PC-3 (cell line): Measurements from ENCODE around the gene NPBWR2. TPM values are rescaled to one million over a fixed set of nuclear protein-coding genes. Genes with fewer than 3 reads are reported as not detected.

Experiments used
- ATAC-seq: fragments of 200-7000 bp; cut with Tn5 transposase; 2 replicates; pipeline ENCODE4 v1.9.1; 2020; ENCODE audit warnings: mild to moderate bottlenecking, moderate library complexity
- BruUV-seq: library from RNA; stranded (reverse); fragments of 400-500 nt; replicated peaks from 2 replicates; lab custom pipeline; 2021; lab: Mats Ljungman, UMichigan
- CTCF ChIA-PET: fragments of 300-600 bp; sonication (Branson Sonifier 250); formaldehyde crosslinking; loops from one replicate; lab custom pipeline; 2022; ENCODE audit warnings: antibody characterized with exemption; lab: Charles Lee
- POLR2A ChIA-PET: fragments of 300-600 bp; sonication (Branson Sonifier 250); formaldehyde crosslinking; loops from one replicate; lab custom pipeline; 2022; ENCODE audit warnings: antibody characterized with exemption; ENCODE audit not compliant: unreplicated experiment; lab: Charles Lee
- DNase-seq: peaks from one replicate; pipeline ENCODE4 v3.0.0-alpha.2; 2015
- H2AFZ ChIP-seq: fragments of 300-600 bp; sonication (generic); 2 replicates; pipeline ENCODE4 v1.6.0; 2016; ENCODE audit warnings: antibody characterized with exemption, low read length
- H3F3A ChIP-seq: fragments of 300-600 bp; sonication (generic); one replicate; pipeline ENCODE4 v1.6.0; 2017; ENCODE audit warnings: antibody characterized with exemption, low read length, control low read depth, mild to moderate bottlenecking; ENCODE audit not compliant: unreplicated experiment
- H3K27ac ChIP-seq: fragments of 300-600 bp; sonication (generic); 2 replicates; pipeline ENCODE4 v1.5.1; 2016; ENCODE audit warnings: mild to moderate bottlenecking, low read length
- H3K27me3 ChIP-seq: fragments of 300-600 bp; sonication (generic); 2 replicates; pipeline ENCODE4 v1.6.1; 2016; ENCODE audit warnings: low read length, mixed read lengths
- H3K36me3 ChIP-seq: fragments of 300-600 bp; sonication (generic); 2 replicates; pipeline ENCODE4 v1.6.1; 2016; ENCODE audit warnings: low read depth, mixed run types, low read length, mixed read lengths
- H3K4me1 ChIP-seq: fragments of 300-600 bp; sonication (generic); 2 replicates; pipeline ENCODE4 v1.5.1; 2016; ENCODE audit warnings: low read length; ENCODE audit not compliant: insufficient read depth
- H3K4me2 ChIP-seq: fragments of 300-600 bp; sonication (generic); 2 replicates; pipeline ENCODE4 v1.6.0; 2016; ENCODE audit warnings: low read length
- H3K4me3 ChIP-seq: fragments of 300-600 bp; sonication (generic); 2 replicates; pipeline ENCODE4 v1.5.1; 2016; ENCODE audit warnings: mild to moderate bottlenecking, low read length, mixed read lengths
- H3K79me2 ChIP-seq: fragments of 300-600 bp; sonication (generic); 2 replicates; pipeline ENCODE4 v1.6.1; 2017; ENCODE audit warnings: low read length, mixed read lengths
- H3K9ac ChIP-seq: fragments of 300-600 bp; sonication (generic); 2 replicates; pipeline ENCODE4 v1.6.0; 2016; ENCODE audit warnings: mild to moderate bottlenecking, low read length
- H3K9me2 ChIP-seq: fragments of 300-600 bp; sonication (generic); replicated peaks from 2 replicates; pipeline ENCODE4 v1.6.1; 2016; ENCODE audit warnings: mixed run types, low read length, mixed read lengths
- H3K9me3 ChIP-seq: fragments of 300-600 bp; sonication (generic); 2 replicates; pipeline ENCODE4 v1.6.1; 2016; ENCODE audit warnings: low read length, mixed read lengths
- H4K20me1 ChIP-seq: fragments of 300-600 bp; sonication (generic); 2 replicates; pipeline ENCODE4 v1.6.1; 2016; ENCODE audit warnings: low read length, mixed read lengths
- EZH2 ChIP-seq: fragments of 300-600 bp; sonication (generic); IDR thresholded peaks from one replicate; pipeline ENCODE4 v1.6.1; 2017; ENCODE audit warnings: antibody characterized with exemption, mild to moderate bottlenecking, low read length; ENCODE audit not compliant: unreplicated experiment
- EZH2phosphoT487 ChIP-seq: fragments of 300-600 bp; sonication (generic); IDR thresholded peaks from 2 replicates; pipeline ENCODE4 v1.6.1; 2018; ENCODE audit warnings: mild to moderate bottlenecking, antibody characterized with exemption, low read length, borderline replicate concordance
- intact Hi-C: fragments of 100-400 bp; cut with micrococcal nuclease; formaldehyde crosslinking; loops from 2 replicates; pipeline ENCODE4 v1.9.0; 2023
- total RNA-seq: library from RNA; depleted of rRNA; stranded (reverse); fragments of >200 nt; gene quantifications from 2 replicates; pipeline ENCODE4 v1.2.3, GENCODE V29; 2014
- TF ChIP-seq, protein P1 (sequence below): fragments of 300-600 bp; sonication (generic); conservative IDR thresholded peaks from 2 replicates; pipeline ENCODE4 v1.5.1; 2017; ENCODE audit warnings: antibody characterized with exemption, low read depth, mild to moderate bottlenecking, low read length

NPBWR2 gene
- total RNA-seq, 1 experiment from 2014 or later = not detected

DNA sequence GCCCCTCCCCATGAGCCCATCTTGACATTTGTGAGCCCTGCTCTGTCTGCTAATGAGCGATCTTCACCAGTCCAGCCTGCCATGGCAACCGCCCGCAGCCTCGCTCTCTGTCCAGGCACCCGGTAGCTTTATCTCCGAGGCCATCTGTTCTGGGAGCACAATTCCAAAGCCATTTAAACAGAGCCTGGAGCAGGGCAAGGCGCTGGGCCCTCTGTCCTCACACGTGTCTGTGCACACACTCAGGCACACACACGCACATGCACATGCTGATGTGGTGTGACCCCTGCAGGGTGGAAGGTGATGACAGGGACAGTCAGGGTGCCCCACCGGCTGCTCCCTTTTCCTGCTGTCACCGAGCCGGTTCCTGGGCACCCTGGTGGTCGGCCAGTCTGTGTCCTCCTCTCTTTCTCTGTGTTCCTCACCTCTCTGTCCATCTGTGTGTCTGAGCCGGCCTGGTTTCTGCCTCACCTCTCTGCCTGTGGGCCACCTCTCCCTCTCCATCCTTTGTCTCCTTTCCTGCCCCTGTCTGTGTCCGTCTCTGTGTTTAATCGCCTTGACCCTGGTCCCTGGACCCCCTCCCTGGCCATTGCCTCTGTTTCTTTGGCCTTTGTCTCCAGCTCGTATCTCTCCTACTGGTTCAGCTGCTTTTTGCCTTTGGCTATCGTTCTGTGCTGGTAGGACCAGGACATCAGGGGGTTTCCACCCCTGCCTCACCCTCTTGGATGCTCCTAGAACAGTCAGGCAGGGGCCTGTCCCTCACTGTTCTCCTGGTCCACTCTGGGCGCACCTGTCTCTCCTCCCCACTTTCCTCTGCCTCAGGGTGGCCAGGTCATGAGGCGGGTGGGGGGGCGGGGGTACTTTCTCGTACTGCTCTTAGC, 48.1 kb upstream of the NPBWR2 start:
- H3K4me1 ChIP-seq = peaks cover 15% of the 10 kb centered on the region
- peaks cover under 1% of the 10 kb centered on the region; the same call in 1 of the 2 replicates for H3K27me3 ChIP-seq
- ChIA-PET CTCF (no interaction called here), POLR2A (no interaction called here)
- intact Hi-C loops = no loop called here
- H4K20me1 ChIP-seq = no peaks in the 10 kb centered on the region
- ATAC-seq (no peak), DNase-seq (no peak)
- no peaks in the 10 kb centered on the region for H3K79me2 ChIP-seq
- H3K36me3 ChIP-seq = no peaks in the 10 kb centered on the region
- no peak overlapping the region for H2AFZ ChIP-seq
- H3K4me2 ChIP-seq = no peak overlapping the region
- H3K27ac ChIP-seq = no peak overlapping the region
- TF ChIP-seq EZH2phosphoT487 (no peak), EZH2 (no peak)
- TF ChIP-seq, protein P1, sequence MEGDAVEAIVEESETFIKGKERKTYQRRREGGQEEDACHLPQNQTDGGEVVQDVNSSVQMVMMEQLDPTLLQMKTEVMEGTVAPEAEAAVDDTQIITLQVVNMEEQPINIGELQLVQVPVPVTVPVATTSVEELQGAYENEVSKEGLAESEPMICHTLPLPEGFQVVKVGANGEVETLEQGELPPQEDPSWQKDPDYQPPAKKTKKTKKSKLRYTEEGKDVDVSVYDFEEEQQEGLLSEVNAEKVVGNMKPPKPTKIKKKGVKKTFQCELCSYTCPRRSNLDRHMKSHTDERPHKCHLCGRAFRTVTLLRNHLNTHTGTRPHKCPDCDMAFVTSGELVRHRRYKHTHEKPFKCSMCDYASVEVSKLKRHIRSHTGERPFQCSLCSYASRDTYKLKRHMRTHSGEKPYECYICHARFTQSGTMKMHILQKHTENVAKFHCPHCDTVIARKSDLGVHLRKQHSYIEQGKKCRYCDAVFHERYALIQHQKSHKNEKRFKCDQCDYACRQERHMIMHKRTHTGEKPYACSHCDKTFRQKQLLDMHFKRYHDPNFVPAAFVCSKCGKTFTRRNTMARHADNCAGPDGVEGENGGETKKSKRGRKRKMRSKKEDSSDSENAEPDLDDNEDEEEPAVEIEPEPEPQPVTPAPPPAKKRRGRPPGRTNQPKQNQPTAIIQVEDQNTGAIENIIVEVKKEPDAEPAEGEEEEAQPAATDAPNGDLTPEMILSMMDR = no peak
- no peak overlapping the region for H3K9ac ChIP-seq
- no TSS peak for BruUV-seq
- H3F3A ChIP-seq = no peaks in the 10 kb centered on the region
- no peak overlapping the region for H3K4me3 ChIP-seq
- no peaks in the 10 kb centered on the region for H3K9me2 ChIP-seq
- no peaks in the 10 kb centered on the region for H3K9me3 ChIP-seq

DNA sequence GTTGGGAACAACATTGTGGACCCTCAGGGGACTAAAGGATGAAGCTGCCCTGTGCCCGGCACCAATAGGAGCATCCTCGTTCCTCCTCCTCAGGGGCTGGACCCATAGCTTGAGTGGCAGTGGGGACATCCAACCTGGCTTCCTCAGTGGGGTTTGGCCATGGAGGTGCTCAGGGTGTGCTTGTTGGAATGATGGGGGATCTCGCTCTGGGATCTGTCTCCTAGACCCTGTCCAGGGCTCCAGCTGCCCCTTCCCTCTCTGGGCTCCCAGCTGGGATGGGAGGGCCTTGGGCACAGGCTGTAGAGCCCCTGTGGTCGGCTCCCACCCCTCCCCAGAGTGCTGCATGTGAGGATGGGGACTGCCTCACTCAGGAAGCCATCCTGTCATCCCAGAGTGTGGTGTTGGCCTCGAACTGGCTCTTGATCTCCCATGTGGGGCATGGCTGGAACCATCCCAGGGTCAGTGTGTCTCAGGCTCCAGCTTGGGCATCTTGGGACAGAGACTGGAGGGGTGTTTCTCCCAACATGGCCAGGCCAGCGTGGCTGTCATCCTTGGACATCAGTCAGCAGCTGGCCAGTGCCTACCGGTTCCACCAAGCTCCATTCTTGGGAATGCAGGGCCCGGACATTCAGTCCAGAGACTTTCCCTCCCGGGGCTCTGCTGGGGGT, 47.4 kb upstream of the NPBWR2 start:
- ChIA-PET CTCF (no interaction called here), POLR2A (no interaction called here)
- Histone ChIP-seq H3K27me3 (no peaks in the 10 kb centered on the region), H3K4me3 (no peak overlapping the region), H3K9ac (no peak overlapping the region), H3K9me2 (no peaks in the 10 kb centered on the region), H3K27ac (no peak overlapping the region), H3F3A (no peaks in the 10 kb centered on the region), H3K79me2 (no peaks in the 10 kb centered on the region), H3K9me3 (no peaks in the 10 kb centered on the region), H3K4me1 (peaks cover 15% of the 10 kb centered on the region), H3K4me2 (no peak overlapping the region), H2AFZ (no peak overlapping the region), H3K36me3 (no peaks in the 10 kb centered on the region), H4K20me1 (no peaks in the 10 kb centered on the region)
- no TSS peak for BruUV-seq
- ATAC-seq (no peak), DNase-seq (no peak)
- intact Hi-C loops = no loop called here
- TF ChIP-seq, protein P1 = no peak
- TF ChIP-seq EZH2phosphoT487 = no peak
- TF ChIP-seq EZH2 = no peak
